ENCODE data around the gene GBGT1. TPM values are rescaled to one million over a fixed set of nuclear protein-coding genes. Genes with fewer than 3 reads are reported as not detected.

GBGT1 gene
- total and polyA plus RNA-seq, 9 of the 15 experiments (the other 6 are each of a cell fraction or from before 2014, with no cell fraction given) = 0.55 to 25.8 (median 13.7) TPM

- no peak for TF ChIP-seq TCFL5 (CRISPR knock-in tag; conservative IDR thresholded peaks at IDR 0.05)
- TF ChIP-seq BCLAF1 (IDR thresholded peaks at IDR 0.05; ENCODE audit: borderline replicate concordance in 1 of 2, control insufficient read depth in 1 of 2, low read depth in 2 of 2, low read length in 1 of 2) = no peak
- TF ChIP-seq, protein P1, sequence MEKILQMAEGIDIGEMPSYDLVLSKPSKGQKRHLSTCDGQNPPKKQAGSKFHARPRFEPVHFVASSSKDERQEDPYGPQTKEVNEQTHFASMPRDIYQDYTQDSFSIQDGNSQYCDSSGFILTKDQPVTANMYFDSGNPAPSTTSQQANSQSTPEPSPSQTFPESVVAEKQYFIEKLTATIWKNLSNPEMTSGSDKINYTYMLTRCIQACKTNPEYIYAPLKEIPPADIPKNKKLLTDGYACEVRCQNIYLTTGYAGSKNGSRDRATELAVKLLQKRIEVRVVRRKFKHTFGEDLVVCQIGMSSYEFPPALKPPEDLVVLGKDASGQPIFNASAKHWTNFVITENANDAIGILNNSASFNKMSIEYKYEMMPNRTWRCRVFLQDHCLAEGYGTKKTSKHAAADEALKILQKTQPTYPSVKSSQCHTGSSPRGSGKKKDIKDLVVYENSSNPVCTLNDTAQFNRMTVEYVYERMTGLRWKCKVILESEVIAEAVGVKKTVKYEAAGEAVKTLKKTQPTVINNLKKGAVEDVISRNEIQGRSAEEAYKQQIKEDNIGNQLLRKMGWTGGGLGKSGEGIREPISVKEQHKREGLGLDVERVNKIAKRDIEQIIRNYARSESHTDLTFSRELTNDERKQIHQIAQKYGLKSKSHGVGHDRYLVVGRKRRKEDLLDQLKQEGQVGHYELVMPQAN (IDR thresholded peaks at IDR 0.05; ENCODE audit: borderline replicate concordance) = peak; percentile 78
- TF ChIP-seq POLR2AphosphoS5 (IDR thresholded peaks at IDR 0.05; ENCODE audit: control insufficient read depth, insufficient read depth, low read depth, low read length) = no peak
- TF ChIP-seq, protein P2, sequence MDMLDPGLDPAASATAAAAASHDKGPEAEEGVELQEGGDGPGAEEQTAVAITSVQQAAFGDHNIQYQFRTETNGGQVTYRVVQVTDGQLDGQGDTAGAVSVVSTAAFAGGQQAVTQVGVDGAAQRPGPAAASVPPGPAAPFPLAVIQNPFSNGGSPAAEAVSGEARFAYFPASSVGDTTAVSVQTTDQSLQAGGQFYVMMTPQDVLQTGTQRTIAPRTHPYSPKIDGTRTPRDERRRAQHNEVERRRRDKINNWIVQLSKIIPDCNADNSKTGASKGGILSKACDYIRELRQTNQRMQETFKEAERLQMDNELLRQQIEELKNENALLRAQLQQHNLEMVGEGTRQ (CRISPR knock-in tag; IDR thresholded peaks at IDR 0.05) = no peak
- TF ChIP-seq ATF7 (IDR thresholded peaks at IDR 0.05) = peak; percentile 64
- TF ChIP-seq ZFP91 (CRISPR knock-in tag; IDR thresholded peaks at IDR 0.05) = no peak
- TF ChIP-seq RFX7 (CRISPR knock-in tag; IDR thresholded peaks at IDR 0.05) = no peak
- TF ChIP-seq AFF4 (CRISPR knock-in tag; IDR thresholded peaks at IDR 0.05) = peak; percentile 74; the same call in 1 of the 2 replicates
- TF ChIP-seq, protein P3, sequence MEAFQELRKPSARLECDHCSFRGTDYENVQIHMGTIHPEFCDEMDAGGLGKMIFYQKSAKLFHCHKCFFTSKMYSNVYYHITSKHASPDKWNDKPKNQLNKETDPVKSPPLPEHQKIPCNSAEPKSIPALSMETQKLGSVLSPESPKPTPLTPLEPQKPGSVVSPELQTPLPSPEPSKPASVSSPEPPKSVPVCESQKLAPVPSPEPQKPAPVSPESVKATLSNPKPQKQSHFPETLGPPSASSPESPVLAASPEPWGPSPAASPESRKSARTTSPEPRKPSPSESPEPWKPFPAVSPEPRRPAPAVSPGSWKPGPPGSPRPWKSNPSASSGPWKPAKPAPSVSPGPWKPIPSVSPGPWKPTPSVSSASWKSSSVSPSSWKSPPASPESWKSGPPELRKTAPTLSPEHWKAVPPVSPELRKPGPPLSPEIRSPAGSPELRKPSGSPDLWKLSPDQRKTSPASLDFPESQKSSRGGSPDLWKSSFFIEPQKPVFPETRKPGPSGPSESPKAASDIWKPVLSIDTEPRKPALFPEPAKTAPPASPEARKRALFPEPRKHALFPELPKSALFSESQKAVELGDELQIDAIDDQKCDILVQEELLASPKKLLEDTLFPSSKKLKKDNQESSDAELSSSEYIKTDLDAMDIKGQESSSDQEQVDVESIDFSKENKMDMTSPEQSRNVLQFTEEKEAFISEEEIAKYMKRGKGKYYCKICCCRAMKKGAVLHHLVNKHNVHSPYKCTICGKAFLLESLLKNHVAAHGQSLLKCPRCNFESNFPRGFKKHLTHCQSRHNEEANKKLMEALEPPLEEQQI (IDR thresholded peaks at IDR 0.05) = no peak
- no peak for TF ChIP-seq MCM3 (IDR thresholded peaks at IDR 0.05)
Observed at GRCh38 chr9:133144142-133144903, 19.4 kb downstream of the GBGT1 start (continued).

Measured in K562 (cell line).